ENCODE results near the gene GNPDA1. TPM values are rescaled to one million over a fixed set of nuclear protein-coding genes. Genes with fewer than 3 reads are reported as not detected.

The GNPDA1 gene
- total and polyA plus RNA-seq, 2 of the 4 experiments (the other 2 are of a cell fraction): 23.1 to 60.6 TPM

DNA sequence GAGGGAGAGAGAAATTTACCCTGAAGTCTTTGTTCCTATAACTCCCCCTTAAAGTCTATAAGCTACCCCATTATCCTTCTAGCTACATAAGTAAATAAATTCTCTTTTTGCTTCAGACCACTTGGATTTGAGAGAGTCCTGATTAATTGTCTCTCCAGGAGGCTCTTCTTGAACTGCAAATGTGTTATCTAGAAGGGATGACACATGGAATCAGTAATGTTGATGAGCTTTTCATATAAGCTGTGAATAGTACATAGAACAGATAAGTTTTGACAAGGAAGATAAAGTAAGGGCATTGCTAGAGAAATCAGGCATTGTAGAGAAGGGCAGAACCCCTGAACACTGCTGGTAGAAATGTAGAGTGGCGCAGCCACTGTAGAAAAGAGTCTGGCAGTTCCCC, 42.5 kb upstream of the GNPDA1 start (continued):
- TF ChIP-seq BHLHE40 (IDR thresholded peaks at IDR 0.05; ENCODE audit: low read depth, low read length) (no peak), RCOR1 (IDR thresholded peaks at IDR 0.05; ENCODE audit: insufficient replicate concordance, low read length) (no peak), SMC3 (IDR thresholded peaks at IDR 0.05; ENCODE audit: low read depth, low read length) (no peak)

- no peaks in the 10 kb centered on the region for H3K4me1 ChIP-seq (ENCODE audit: control insufficient read depth, insufficient read depth, low read length)
- H3K14ac ChIP-seq (replicated peaks; ENCODE audit: low read depth, low read length): no peak overlapping the region
- peak; percentile 83 for ATAC-seq (ENCODE audit: low read depth)
- H3K9me1 ChIP-seq (ENCODE audit: insufficient read depth, low read length): no peaks in the 10 kb centered on the region; the same call in 1 of the 2 replicates
- H2BK120ac ChIP-seq (ENCODE audit: low read depth, low read length): no peak overlapping the region
- H3K18ac ChIP-seq (ENCODE audit: low read depth, low read length): no peak overlapping the region
- H3K56ac ChIP-seq (ENCODE audit: extremely low read depth, insufficient read depth, low read length): no peak overlapping the region
- peak; percentile 43 for DNase-seq
- H3K27ac ChIP-seq (ENCODE audit: insufficient read depth, low read length): no peak overlapping the region
- dilution Hi-C loops (cut with HindIII; ENCODE audit: low sequenced_read_pairs, unreplicated experiment) (no loop called here), intact Hi-C loops (cut with micrococcal nuclease) (no loop called here), in situ Hi-C loops (cut with MboI; ENCODE audit: low sequenced_read_pairs) (no loop called here)
- no peak overlapping the region; the same call in 1 of the 2 replicates for H3K4me2 ChIP-seq (ENCODE audit: low read depth, low read length)
- no peak overlapping the region for H2BK20ac ChIP-seq (ENCODE audit: low read depth, low read length)
- POLR2A ChIA-PET (ENCODE audit: unreplicated experiment): interaction anchor here (0.6 kb wide), 1 partner anchor 31 kb away, joined by 6 read pairs; no protein-coding TSS in a partner anchor
- CTCF ChIA-PET: interaction anchor here (0.6 kb wide), 1 partner anchor 511 kb away, joined by 3 read pairs; no protein-coding TSS in a partner anchor
- H2AFZ ChIP-seq (replicated peaks; ENCODE audit: low read length, poor library complexity): no peak overlapping the region
- no TSS peak for BruUV-seq (replicated peaks)
- peaks cover 6% of the 10 kb centered on the region for H3K27me3 ChIP-seq (ENCODE audit: control insufficient read depth, insufficient read depth, low read length)
- no peaks in the 10 kb centered on the region for H3K79me1 ChIP-seq (ENCODE audit: low read depth in 1 of 2, low read length in 2 of 2)
- H2AK9ac ChIP-seq (replicated peaks; ENCODE audit: low read depth, low read length, poor library complexity): no peak overlapping the region
- no peaks in the 10 kb centered on the region for H3K9me3 ChIP-seq (ENCODE audit: control insufficient read depth, insufficient read depth, low read length)
- H2AK5ac ChIP-seq (ENCODE audit: low read depth, low read length): no peak overlapping the region
- H4K91ac ChIP-seq (ENCODE audit: insufficient read depth, low read depth, low read length): no peak overlapping the region
- H3K36me3 ChIP-seq (ENCODE audit: control insufficient read depth, insufficient read depth, low read length): no peaks in the 10 kb centered on the region
- H4K20me1 ChIP-seq (ENCODE audit: insufficient read depth, low read length): no peaks in the 10 kb centered on the region
- H3K4me3 ChIP-seq (ENCODE audit: insufficient read depth, low read depth, low read length): no peak overlapping the region
- H4K8ac ChIP-seq (ENCODE audit: low read depth in 2 of 2, low read length in 2 of 2): no peak overlapping the region
- TF ChIP-seq CHD1 (IDR thresholded peaks at IDR 0.05; ENCODE audit: low read depth, low read length) (no peak), RFX5 (IDR thresholded peaks at IDR 0.05; ENCODE audit: low read depth, low read length) (no peak), FOS (IDR thresholded peaks at IDR 0.05; ENCODE audit: low read depth, low read length) (no peak), CEBPB (IDR thresholded peaks at IDR 0.05; ENCODE audit: low read depth, low read length) (peak; percentile 36; the same call in 1 of the 2 replicates), SMC3 (IDR thresholded peaks at IDR 0.05; ENCODE audit: low read depth, low read length) (no peak), NFE2L2 (IDR thresholded peaks at IDR 0.05; ENCODE audit: low read depth, low read length) (no peak), POLR2A (IDR thresholded peaks at IDR 0.05; ENCODE audit: low read depth, low read length) (no peak), MAFK (IDR thresholded peaks at IDR 0.05; ENCODE audit: low read depth, low read length) (peak; percentile 47; the same call in 1 of the 2 replicates)
- 17% methylated on average over 1 of the region's 4 CpGs; no CpG with 5 or more reads in 1 of the 2 experiments for WGBS, 2 experiments (ENCODE audit: extremely low coverage in 2 of 2, insufficient read length in 1 of 2)
- no peak overlapping the region for H3K4ac ChIP-seq (ENCODE audit: low read depth, low read length)
- H2BK15ac ChIP-seq (ENCODE audit: low read depth, low read length): no peak overlapping the region
- no peak overlapping the region for H3K23ac ChIP-seq (ENCODE audit: low read depth, low read length)
- H4K5ac ChIP-seq (ENCODE audit: low read depth, low read length): no peak overlapping the region
- H3K9ac ChIP-seq (ENCODE audit: low read depth, low read length): no peak overlapping the region
- H2BK5ac ChIP-seq (ENCODE audit: low read depth, low read length, poor library complexity, severe bottlenecking): no peak overlapping the region
Observed at GRCh38 chr5:142053426-142054151, 40.8 kb upstream of the GNPDA1 start.
